Measurements from ENCODE around the gene BTBD10. TPM values are rescaled to one million over a fixed set of nuclear protein-coding genes. Genes with fewer than 3 reads are reported as not detected.

BTBD10 gene
- total RNA-seq, 1 donor from 2014 or later, result 91.3 TPM

GRCh38 chr11:13344818-13345217 is 118.2 kb downstream of the BTBD10 start:
- Histone ChIP-seq H3K27ac (ENCODE audit: low read depth, low read length) (no peak overlapping the region), H3K27me3 (ENCODE audit: control insufficient read depth in 3 of 3, insufficient read depth in 3 of 3, low read length in 3 of 3) (no peaks in the 10 kb centered on the region), H3K4me3 (ENCODE audit: low read length in 3 of 3) (no peak overlapping the region), H3K4me1 (ENCODE audit: control insufficient read depth in 3 of 3, insufficient read depth in 3 of 3, low read length in 3 of 3) (peaks cover 0 to 3% (median under 1%) of the 10 kb centered on the region in 3 donors), H3K9me3 (ENCODE audit: control insufficient read depth in 3 of 3, low read length in 3 of 3) (no peaks in the 10 kb centered on the region), H3K9ac (ENCODE audit: low read depth in 1 of 3, low read length in 3 of 3) (no peak overlapping the region), H3K36me3 (ENCODE audit: control insufficient read depth in 3 of 3, insufficient read depth in 3 of 3, low read length in 3 of 3) (peaks cover 0 to 1% (median under 1%) of the 10 kb centered on the region in 3 donors)

- Histone ChIP-seq H3K27me3 (ENCODE audit: control insufficient read depth in 3 of 3, insufficient read depth in 3 of 3, low read length in 3 of 3) (no peaks in the 10 kb centered on the region), H3K9ac (ENCODE audit: low read depth in 1 of 3, low read length in 3 of 3) (no peak overlapping the region), H3K9me3 (ENCODE audit: control insufficient read depth in 3 of 3, low read length in 3 of 3) (no peaks in the 10 kb centered on the region), H3K4me1 (ENCODE audit: control insufficient read depth in 3 of 3, insufficient read depth in 3 of 3, low read length in 3 of 3) (peaks cover 5 to 10% (median 8%) of the 10 kb centered on the region in 3 donors), H3K4me3 (ENCODE audit: low read length in 3 of 3) (no peak overlapping the region), H3K27ac (ENCODE audit: low read depth, low read length) (no peak overlapping the region), H3K36me3 (ENCODE audit: control insufficient read depth in 3 of 3, insufficient read depth in 3 of 3, low read length in 3 of 3) (no peaks in the 10 kb centered on the region)
These were observed 118.9 kb downstream of the BTBD10 start for GRCh38 chr11:13343931-13344717.

DNA sequence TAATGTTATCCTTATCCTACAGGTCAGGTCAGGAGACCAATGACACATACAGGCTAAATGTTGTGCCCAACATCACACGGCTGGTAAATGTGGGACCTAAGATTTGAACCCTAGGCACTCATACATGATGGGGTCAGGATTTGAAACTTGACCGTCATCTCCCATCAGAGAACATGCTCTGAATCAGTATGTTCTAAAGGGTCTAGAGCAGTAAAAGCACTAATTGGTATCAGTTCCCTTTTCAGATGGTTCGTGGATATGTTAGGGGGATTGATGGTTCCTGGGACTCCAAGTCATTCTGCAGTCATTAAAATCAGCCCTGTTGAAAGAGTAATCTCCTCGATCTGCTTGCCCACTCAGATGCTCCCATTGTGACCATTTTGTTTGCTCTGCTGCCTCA is 120.0 kb downstream of the BTBD10 start:
- no peak overlapping the region for H3K4me3 ChIP-seq (ENCODE audit: low read length in 3 of 3)
- H3K27me3 ChIP-seq (ENCODE audit: control insufficient read depth in 3 of 3, insufficient read depth in 3 of 3, low read length in 3 of 3), result no peaks in the 10 kb centered on the region
- no peaks in the 10 kb centered on the region for H3K9me3 ChIP-seq (ENCODE audit: control insufficient read depth in 3 of 3, low read length in 3 of 3)
- peaks cover 16 to 21% (median 18%) of the 10 kb centered on the region in 3 donors for H3K4me1 ChIP-seq (ENCODE audit: control insufficient read depth in 3 of 3, insufficient read depth in 3 of 3, low read length in 3 of 3)
- H3K27ac ChIP-seq (ENCODE audit: low read depth, low read length), result no peak overlapping the region
- no peak overlapping the region for H3K9ac ChIP-seq (ENCODE audit: low read depth in 1 of 3, low read length in 3 of 3)
- no peaks in the 10 kb centered on the region for H3K36me3 ChIP-seq (ENCODE audit: control insufficient read depth in 3 of 3, insufficient read depth in 3 of 3, low read length in 3 of 3)

- Histone ChIP-seq H3K36me3 (ENCODE audit: control insufficient read depth in 3 of 3, insufficient read depth in 3 of 3, low read length in 3 of 3) (no peaks in the 10 kb centered on the region), H3K9me3 (ENCODE audit: control insufficient read depth in 3 of 3, low read length in 3 of 3) (no peaks in the 10 kb centered on the region), H3K27ac (ENCODE audit: low read depth, low read length) (no peak overlapping the region), H3K27me3 (ENCODE audit: control insufficient read depth in 3 of 3, insufficient read depth in 3 of 3, low read length in 3 of 3) (no peaks in the 10 kb centered on the region), H3K4me3 (ENCODE audit: low read length in 3 of 3) (no peak overlapping the region), H3K4me1 (ENCODE audit: control insufficient read depth in 3 of 3, insufficient read depth in 3 of 3, low read length in 3 of 3) (peaks cover 29 to 31% (median 30%) of the 10 kb centered on the region in 3 donors), H3K9ac (ENCODE audit: low read depth in 1 of 3, low read length in 3 of 3) (no peak overlapping the region)
These were observed 122.0 kb downstream of the BTBD10 start for GRCh38 chr11:13341026-13341425.

DNA sequence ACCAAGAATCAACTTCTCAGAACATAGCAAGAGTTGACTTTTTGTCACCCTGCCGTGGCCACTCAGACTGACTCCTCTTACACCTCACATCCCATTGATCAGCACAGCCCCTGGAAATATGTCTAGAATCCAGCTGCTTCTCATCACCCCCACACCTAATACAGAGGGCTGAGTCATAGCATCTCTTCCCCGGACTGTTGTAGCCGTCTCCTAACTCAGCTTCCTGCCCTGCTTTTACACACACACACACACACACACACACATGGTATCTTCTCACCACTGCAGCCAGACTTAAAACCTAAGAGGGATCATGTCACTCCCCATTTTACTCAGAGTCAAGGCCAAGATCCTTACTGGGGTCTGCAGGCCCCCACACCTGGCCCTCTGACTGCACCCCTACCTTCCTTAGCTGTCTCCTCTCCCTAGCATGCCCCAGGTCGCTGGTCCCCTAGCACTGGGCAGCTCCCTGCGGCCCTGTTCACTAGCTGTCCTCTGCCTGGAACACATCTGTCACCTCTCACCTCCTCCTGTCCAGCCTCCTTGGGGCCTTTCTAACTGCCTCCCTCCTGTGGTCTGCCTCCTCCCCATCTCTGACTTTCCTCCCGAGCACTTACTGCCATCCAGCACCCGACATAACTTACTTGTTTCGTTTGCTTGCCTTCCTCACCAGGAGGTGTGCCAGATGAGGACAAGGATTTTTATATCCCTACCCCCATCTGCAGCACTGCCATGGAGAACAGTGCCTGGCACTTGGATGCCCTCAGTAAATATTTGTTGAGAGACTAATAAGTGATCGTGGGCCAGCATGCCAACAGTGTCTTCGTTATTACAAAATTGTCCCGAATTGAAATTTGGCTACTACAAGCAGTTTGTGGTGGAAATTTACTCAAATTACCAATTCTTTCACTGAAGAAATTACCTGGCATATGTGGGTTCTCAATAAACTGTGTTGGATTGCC is 123.5 kb downstream of the BTBD10 start:
- peaks cover 33 to 40% (median 37%) of the 10 kb centered on the region in 3 donors for H3K4me1 ChIP-seq (ENCODE audit: control insufficient read depth in 3 of 3, insufficient read depth in 3 of 3, low read length in 3 of 3)
- H3K27ac ChIP-seq (ENCODE audit: low read depth, low read length), result no peak overlapping the region

DNA sequence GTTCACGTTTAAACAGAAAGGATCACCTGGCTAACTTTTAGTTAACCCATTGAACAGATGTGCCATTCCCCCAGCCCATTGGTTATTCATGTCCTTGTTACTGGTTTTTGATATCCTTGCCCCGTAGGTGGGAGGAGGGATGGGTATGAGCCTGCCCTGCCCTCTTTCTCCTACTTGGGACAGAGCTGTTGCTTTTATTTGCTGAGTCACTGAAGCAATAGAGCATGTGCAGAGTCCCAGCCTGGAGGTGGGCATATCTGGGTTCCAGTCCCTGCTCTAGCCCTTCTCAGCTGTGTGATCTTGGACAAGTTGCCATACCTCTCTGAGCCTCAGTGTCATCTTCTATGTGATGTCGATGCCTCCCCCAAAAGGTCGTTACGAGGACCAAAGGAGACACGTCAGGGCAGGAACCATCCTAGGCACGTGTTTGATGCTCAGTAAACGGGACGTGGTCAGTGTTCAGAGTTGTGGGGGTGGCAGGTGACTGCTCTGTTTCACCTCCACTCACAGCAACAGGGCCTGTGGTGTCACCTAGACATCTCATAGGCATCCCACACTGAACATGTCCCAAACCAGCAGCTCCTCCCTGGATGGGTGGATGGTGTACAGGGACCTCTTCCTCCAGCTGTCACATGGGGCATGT is 124.5 kb downstream of the BTBD10 start:
- Histone ChIP-seq H3K27me3 (ENCODE audit: control insufficient read depth in 3 of 3, insufficient read depth in 3 of 3, low read length in 3 of 3) (no peaks in the 10 kb centered on the region), H3K36me3 (ENCODE audit: control insufficient read depth in 3 of 3, insufficient read depth in 3 of 3, low read length in 3 of 3) (no peaks in the 10 kb centered on the region), H3K9me3 (ENCODE audit: control insufficient read depth in 3 of 3, low read length in 3 of 3) (no peaks in the 10 kb centered on the region), H3K9ac (ENCODE audit: low read depth in 1 of 3, low read length in 3 of 3) (no peak overlapping the region), H3K4me1 (ENCODE audit: control insufficient read depth in 3 of 3, insufficient read depth in 3 of 3, low read length in 3 of 3) (peaks cover 36 to 47% (median 44%) of the 10 kb centered on the region in 3 donors), H3K4me3 (ENCODE audit: low read length in 3 of 3) (peak overlapping the region; percentile 0 to 34 (median 25)), H3K27ac (ENCODE audit: low read depth, low read length) (peak overlapping the region; percentile 11)

More for the DNA sequence above, 123.5 kb downstream of the BTBD10 start:
- no peaks in the 10 kb centered on the region for H3K9me3 ChIP-seq (ENCODE audit: control insufficient read depth in 3 of 3, low read length in 3 of 3)
- H3K9ac ChIP-seq (ENCODE audit: low read depth in 1 of 3, low read length in 3 of 3), result no peak overlapping the region
- no peaks in the 10 kb centered on the region for H3K36me3 ChIP-seq (ENCODE audit: control insufficient read depth in 3 of 3, insufficient read depth in 3 of 3, low read length in 3 of 3)
- no peak overlapping the region for H3K4me3 ChIP-seq (ENCODE audit: low read length in 3 of 3)
- H3K27me3 ChIP-seq (ENCODE audit: control insufficient read depth in 3 of 3, insufficient read depth in 3 of 3, low read length in 3 of 3), result no peaks in the 10 kb centered on the region

DNA sequence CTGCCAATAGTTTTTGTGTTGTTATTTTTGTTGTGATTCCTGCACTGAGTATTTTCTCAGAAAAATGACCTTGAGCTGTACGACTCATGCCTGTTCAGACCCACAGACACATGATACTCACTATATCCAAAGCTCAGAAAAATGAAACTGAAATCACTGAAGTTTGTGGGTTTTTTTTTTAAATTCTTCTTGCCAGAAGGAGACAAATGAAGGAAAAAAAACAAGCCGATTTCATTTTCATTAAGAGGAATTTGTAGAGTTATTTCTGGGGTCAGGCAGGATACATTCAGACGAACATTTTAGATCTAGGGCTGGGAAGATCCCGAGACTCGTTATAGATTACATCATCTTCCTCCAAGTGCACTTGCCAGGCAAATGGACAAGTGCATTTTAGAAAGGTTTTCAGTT is 125.0 kb downstream of the BTBD10 start:
- H3K9me3 ChIP-seq (ENCODE audit: control insufficient read depth in 3 of 3, low read length in 3 of 3), result no peaks in the 10 kb centered on the region
- no peaks in the 10 kb centered on the region for H3K27me3 ChIP-seq (ENCODE audit: control insufficient read depth in 3 of 3, insufficient read depth in 3 of 3, low read length in 3 of 3)
- H3K36me3 ChIP-seq (ENCODE audit: control insufficient read depth in 3 of 3, insufficient read depth in 3 of 3, low read length in 3 of 3), result no peaks in the 10 kb centered on the region
- H3K9ac ChIP-seq (ENCODE audit: low read depth in 1 of 3, low read length in 3 of 3), result peak overlapping the region in 1 of 3 donors; percentile 27
- H3K4me3 ChIP-seq (ENCODE audit: low read length in 3 of 3), result peak overlapping the region; percentile 0 to 34 (median 25)
- H3K27ac ChIP-seq (ENCODE audit: low read depth, low read length), result peak overlapping the region; percentile 11
- peaks cover 40 to 52% (median 49%) of the 10 kb centered on the region in 3 donors for H3K4me1 ChIP-seq (ENCODE audit: control insufficient read depth in 3 of 3, insufficient read depth in 3 of 3, low read length in 3 of 3)

Other genes starting within 250 kb of the BTBD10 start
- gene BMAL1, start 185.4 kb downstream of the BTBD10 start, total RNA-seq, result 18.8 TPM
- not detected for gene PTH, start 32.8 kb upstream of the BTBD10 start, total RNA-seq
- 37.6 TPM for gene FAR1, start 205.4 kb upstream of the BTBD10 start, total RNA-seq

Data from skeletal muscle tissue (tissue), 4 donors.